IPS-20b (cell line): ENCODE results near the gene LRRC4C.

Source experiments
- H3K27ac ChIP-seq: one replicate; pipeline ENCODE4 v1.5.1; 2013; ENCODE audit warnings: low read length
- H3K27me3 ChIP-seq: 2 replicates; pipeline ENCODE4 v1.6.1; 2013; ENCODE audit warnings: mild to moderate bottlenecking, low read length, inconsistent platforms; ENCODE audit not compliant: insufficient read depth
- H3K36me3 ChIP-seq: 2 replicates; pipeline ENCODE4 v1.6.1; 2013; ENCODE audit warnings: low read depth, mild to moderate bottlenecking, inconsistent platforms, low read length, moderate library complexity; ENCODE audit not compliant: insufficient read depth
- H3K4me1 ChIP-seq: 2 replicates; pipeline ENCODE4 v1.6.1; 2013; ENCODE audit warnings: mild to moderate bottlenecking, control low read depth, inconsistent platforms, low read length, moderate library complexity; ENCODE audit not compliant: insufficient read depth
- H3K4me3 ChIP-seq: 2 replicates; pipeline ENCODE4 v1.5.1; 2013; ENCODE audit warnings: mild to moderate bottlenecking, low read length, inconsistent platforms
- H3K9ac ChIP-seq: 2 replicates; pipeline ENCODE4 v1.6.1; 2013; ENCODE audit warnings: low read depth, mild to moderate bottlenecking, inconsistent platforms, low read length, moderate library complexity
- H3K9me3 ChIP-seq: 2 replicates; pipeline ENCODE4 v1.6.1; 2013; ENCODE audit warnings: mild to moderate bottlenecking, low read depth, low read length, inconsistent platforms; ENCODE audit not compliant: insufficient read depth

LRRC4C gene

GRCh38 chr11:41286751-41287150 is 172.7 kb downstream of the LRRC4C start:
- H3K9ac ChIP-seq = no peak overlapping the region
- H3K36me3 ChIP-seq = no peaks in the 10 kb centered on the region
- H3K27ac ChIP-seq = no peak overlapping the region
- no peak overlapping the region for H3K4me3 ChIP-seq
- peaks cover 4% of the 10 kb centered on the region; the same call in 1 of the 2 replicates for H3K4me1 ChIP-seq
- no peaks in the 10 kb centered on the region for H3K9me3 ChIP-seq
- no peaks in the 10 kb centered on the region for H3K27me3 ChIP-seq

- Histone ChIP-seq H3K4me1 (peaks cover 7% of the 10 kb centered on the region; the same call in 1 of the 2 replicates), H3K4me3 (no peak overlapping the region), H3K27ac (no peak overlapping the region), H3K27me3 (no peaks in the 10 kb centered on the region), H3K36me3 (no peaks in the 10 kb centered on the region), H3K9me3 (no peaks in the 10 kb centered on the region), H3K9ac (no peak overlapping the region)
Measured at GRCh38 chr11:41284354-41284753, 175.1 kb downstream of the LRRC4C start.

- H3K9ac ChIP-seq = no peak overlapping the region
- H3K36me3 ChIP-seq = no peaks in the 10 kb centered on the region
- no peaks in the 10 kb centered on the region for H3K9me3 ChIP-seq
- no peak overlapping the region for H3K4me3 ChIP-seq
- H3K27ac ChIP-seq = no peak overlapping the region
- peaks cover 7% of the 10 kb centered on the region; the same call in 1 of the 2 replicates for H3K4me1 ChIP-seq
- H3K27me3 ChIP-seq = no peaks in the 10 kb centered on the region
Measured at GRCh38 chr11:41283191-41283930, 176.1 kb downstream of the LRRC4C start.

- no peak overlapping the region for H3K4me3 ChIP-seq
- H3K27ac ChIP-seq = no peak overlapping the region
- H3K9ac ChIP-seq = no peak overlapping the region
- no peaks in the 10 kb centered on the region for H3K27me3 ChIP-seq
- no peaks in the 10 kb centered on the region for H3K36me3 ChIP-seq
- no peaks in the 10 kb centered on the region for H3K9me3 ChIP-seq
- peaks cover 7% of the 10 kb centered on the region; the same call in 1 of the 2 replicates for H3K4me1 ChIP-seq
Measured at GRCh38 chr11:41282395-41282794, 177.1 kb downstream of the LRRC4C start.

GRCh38 chr11:41281131-41281742 is 178.2 kb downstream of the LRRC4C start:
- Histone ChIP-seq H3K27me3 (no peaks in the 10 kb centered on the region), H3K9ac (no peak overlapping the region), H3K27ac (no peak overlapping the region), H3K9me3 (no peaks in the 10 kb centered on the region), H3K4me3 (no peak overlapping the region), H3K36me3 (no peaks in the 10 kb centered on the region), H3K4me1 (peaks cover 7% of the 10 kb centered on the region; the same call in 1 of the 2 replicates)

GRCh38 chr11:41274831-41275230 is 184.6 kb downstream of the LRRC4C start:
- Histone ChIP-seq H3K9me3 (no peaks in the 10 kb centered on the region), H3K27ac (no peak overlapping the region), H3K4me3 (no peak overlapping the region), H3K9ac (no peak overlapping the region), H3K36me3 (no peaks in the 10 kb centered on the region), H3K4me1 (no peaks in the 10 kb centered on the region), H3K27me3 (no peaks in the 10 kb centered on the region)

- Histone ChIP-seq H3K4me3 (no peak overlapping the region), H3K9me3 (no peaks in the 10 kb centered on the region), H3K27ac (no peak overlapping the region), H3K36me3 (no peaks in the 10 kb centered on the region), H3K4me1 (no peaks in the 10 kb centered on the region), H3K9ac (no peak overlapping the region), H3K27me3 (no peaks in the 10 kb centered on the region)
Measured at GRCh38 chr11:41273908-41274307, 185.5 kb downstream of the LRRC4C start.

- Histone ChIP-seq H3K27ac (no peak overlapping the region), H3K4me1 (no peaks in the 10 kb centered on the region), H3K4me3 (no peak overlapping the region)
Measured at GRCh38 chr11:41267451-41267850, 192.0 kb downstream of the LRRC4C start.

GRCh38 chr11:41256041-41256440 is 203.4 kb downstream of the LRRC4C start:
- Histone ChIP-seq H3K9me3 (no peaks in the 10 kb centered on the region), H3K27ac (no peak overlapping the region), H3K4me3 (no peak overlapping the region), H3K9ac (no peak overlapping the region), H3K27me3 (no peaks in the 10 kb centered on the region), H3K36me3 (no peaks in the 10 kb centered on the region), H3K4me1 (no peaks in the 10 kb centered on the region)

More at GRCh38 chr11:41267451-41267850, 192.0 kb downstream of the LRRC4C start:
- H3K9me3 ChIP-seq = no peaks in the 10 kb centered on the region
- H3K36me3 ChIP-seq = no peaks in the 10 kb centered on the region
- H3K27me3 ChIP-seq = no peaks in the 10 kb centered on the region
- no peak overlapping the region for H3K9ac ChIP-seq

GRCh38 chr11:41254966-41255365 is 204.5 kb downstream of the LRRC4C start:
- no peaks in the 10 kb centered on the region for H3K36me3 ChIP-seq
- H3K27me3 ChIP-seq = no peaks in the 10 kb centered on the region
- H3K9ac ChIP-seq = no peak overlapping the region
- H3K4me1 ChIP-seq = no peaks in the 10 kb centered on the region
- H3K4me3 ChIP-seq = no peak overlapping the region
- H3K27ac ChIP-seq = no peak overlapping the region
- H3K9me3 ChIP-seq = no peaks in the 10 kb centered on the region

- H3K27me3 ChIP-seq = no peaks in the 10 kb centered on the region
- no peak overlapping the region for H3K9ac ChIP-seq
- no peak overlapping the region for H3K27ac ChIP-seq
- H3K4me1 ChIP-seq = no peaks in the 10 kb centered on the region
- no peak overlapping the region for H3K4me3 ChIP-seq
- H3K9me3 ChIP-seq = no peaks in the 10 kb centered on the region
- H3K36me3 ChIP-seq = no peaks in the 10 kb centered on the region
Measured at GRCh38 chr11:41250408-41250935, 209.0 kb downstream of the LRRC4C start.

GRCh38 chr11:41247621-41248020 is 211.8 kb downstream of the LRRC4C start:
- Histone ChIP-seq H3K27ac (no peak overlapping the region), H3K9ac (no peak overlapping the region), H3K36me3 (no peaks in the 10 kb centered on the region), H3K27me3 (no peaks in the 10 kb centered on the region), H3K9me3 (no peaks in the 10 kb centered on the region), H3K4me1 (no peaks in the 10 kb centered on the region), H3K4me3 (no peak overlapping the region)
